Mesendoderm (in vitro differentiated cells): ENCODE results near the gene TNNI2. TPM values are rescaled to one million over a fixed set of nuclear protein-coding genes. Genes with fewer than 3 reads are reported as not detected.

ENCODE experiments used
- DNase-seq: peaks from one replicate; pipeline ENCODE4 v3.0.0; 2013
- H2AK5ac ChIP-seq: 2 replicates; pipeline ENCODE4 v1.6.1; 2013; ENCODE audit warnings: low read length, inconsistent platforms
- H2BK120ac ChIP-seq: 2 replicates; pipeline ENCODE4 v1.6.1; 2013; ENCODE audit warnings: low read depth, mild to moderate bottlenecking, low read length, moderate library complexity, mixed read lengths
- H2BK15ac ChIP-seq: replicated peaks from 2 replicates; pipeline ENCODE4 v1.6.1; 2013; ENCODE audit warnings: low read depth, mild to moderate bottlenecking, moderate library complexity
- H2BK5ac ChIP-seq: 2 replicates; pipeline ENCODE4 v1.6.1; 2013; ENCODE audit warnings: low read length, inconsistent platforms
- H3K18ac ChIP-seq: 2 replicates; pipeline ENCODE4 v1.6.1; 2013; ENCODE audit warnings: mild to moderate bottlenecking, low read length, mixed read lengths
- H3K23ac ChIP-seq: one replicate; pipeline ENCODE4 v1.6.1; 2013; ENCODE audit warnings: low read length
- H3K27ac ChIP-seq: 2 replicates; pipeline ENCODE4 v1.5.1; 2013; ENCODE audit warnings: low read depth, mild to moderate bottlenecking, inconsistent platforms, low read length, moderate library complexity
- H3K27me3 ChIP-seq: 2 replicates; pipeline ENCODE4 v1.6.1; 2013; ENCODE audit warnings: low read length, control low read depth, mild to moderate bottlenecking, inconsistent platforms; ENCODE audit not compliant: insufficient read depth, poor library complexity
- H3K36me3 ChIP-seq: 2 replicates; pipeline ENCODE4 v1.6.1; 2013; ENCODE audit warnings: low read length, inconsistent platforms; ENCODE audit not compliant: control insufficient read depth, insufficient read depth
- H3K4ac ChIP-seq: one replicate; pipeline ENCODE4 v1.6.1; 2013; ENCODE audit warnings: low read depth, mild to moderate bottlenecking, low read length, moderate library complexity
- H3K4me1 ChIP-seq: 2 replicates; pipeline ENCODE4 v1.6.1; 2013; ENCODE audit warnings: low read depth, low read length, inconsistent platforms; ENCODE audit not compliant: control insufficient read depth
- H3K4me2 ChIP-seq: 2 replicates; pipeline ENCODE4 v1.6.1; 2013; ENCODE audit warnings: low read length
- H3K4me3 ChIP-seq: 2 replicates; pipeline ENCODE4 v1.5.1; 2013; ENCODE audit warnings: mild to moderate bottlenecking, low read length
- H3K56ac ChIP-seq: one replicate; pipeline ENCODE4 v1.6.1; 2013; ENCODE audit warnings: low read length
- H3K79me1 ChIP-seq: 2 replicates; pipeline ENCODE4 v1.6.1; 2013; ENCODE audit warnings: low read length, inconsistent platforms
- H3K79me2 ChIP-seq: 2 replicates; pipeline ENCODE4 v1.6.1; 2013; ENCODE audit warnings: mild to moderate bottlenecking, low read length; ENCODE audit not compliant: control insufficient read depth, insufficient read depth
- H3K9ac ChIP-seq: 2 replicates; pipeline ENCODE4 v1.6.1; 2013; ENCODE audit warnings: low read length, inconsistent platforms
- H4K5ac ChIP-seq: one replicate; pipeline ENCODE4 v1.6.1; 2013; ENCODE audit warnings: low read length
- H4K8ac ChIP-seq: one replicate; pipeline ENCODE4 v1.6.1; 2013; ENCODE audit warnings: low read depth, mild to moderate bottlenecking, control low read depth, low read length, moderate library complexity
- WGBS: extraction: QIAGEN DNeasy Blood & Tissue Kit; methylation state at CpG from one replicate; pipeline ENCODE4 v1.1.7; 2013; ENCODE audit warnings: low lambda C conversion rate, missing lambda C conversion rate; ENCODE audit not compliant: insufficient coverage; ENCODE audit errors: extremely low coverage; 5-methylcytosine and 5-hydroxymethylcytosine counted together
- polyA plus RNA-seq, 2 experiments: library from polyadenylated mRNA; stranded (reverse); fragments of 200-250 nt; gene quantifications; one replicate each; pipeline ENCODE4 v1.2.3, GENCODE V29; 2013

Gene TNNI2
- not detected for polyA plus RNA-seq (2013, experiment 1 of 2)
- polyA plus RNA-seq (2013, experiment 2 of 2): not detected

DNA sequence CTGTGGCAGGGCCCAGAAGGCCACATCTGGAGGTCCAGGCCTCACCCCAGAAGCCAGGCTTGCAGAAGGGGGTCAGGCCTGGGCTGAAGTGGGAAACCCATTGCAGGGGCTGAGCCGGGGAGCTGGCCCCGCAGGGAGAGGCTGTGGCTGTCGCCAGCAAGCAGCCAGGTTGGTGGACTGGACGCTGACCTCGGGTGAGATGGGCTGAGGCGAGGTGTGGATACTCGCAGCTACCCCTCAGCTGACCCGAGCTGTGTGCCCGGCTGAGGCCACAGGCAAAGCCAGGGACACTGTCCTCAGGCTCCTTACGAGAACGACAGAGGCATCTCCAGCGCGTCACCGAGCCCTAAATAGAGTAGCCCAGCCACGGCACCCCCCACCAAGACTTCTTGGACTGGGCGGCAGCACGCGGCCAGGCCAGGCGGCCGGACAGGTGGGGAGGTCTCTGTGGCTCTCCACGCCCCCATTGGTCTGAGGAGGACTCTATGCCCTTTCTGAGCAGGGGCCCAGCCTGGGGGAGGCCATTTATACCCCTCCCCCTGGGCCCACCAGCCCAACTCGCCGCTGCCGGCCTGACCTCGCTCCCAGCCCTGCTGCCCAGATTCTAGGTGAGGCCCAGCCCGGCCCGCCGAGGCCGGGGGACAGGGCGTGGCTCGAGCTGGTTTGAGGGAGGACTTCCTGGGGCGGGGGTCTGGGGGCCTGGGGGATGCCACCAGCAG, at the start of gene TNNI2:
Gene TNNI2 (plus strand): TSS at position 556 of the 719 bp plus-strand sequence. CDS start 716 bp downstream, outside the sequence.
- no peak within 1 kb of the TSS for H2BK120ac ChIP-seq
- no peak within 1 kb of the TSS for H2BK15ac ChIP-seq
- no peak within 1 kb of the TSS for H3K4me2 ChIP-seq
- no peaks in the 10 kb centered on the region for H3K36me3 ChIP-seq
- WGBS: no CpG with 5 or more reads among the region's 32 CpGs
- no peaks in the 10 kb centered on the region for H3K27me3 ChIP-seq
- no peaks in the 10 kb centered on the region for H3K79me1 ChIP-seq
- H4K5ac ChIP-seq: no peak within 1 kb of the TSS
- no peak within 1 kb of the TSS for H3K27ac ChIP-seq
- H2AK5ac ChIP-seq: no peak within 1 kb of the TSS
- no peak within 1 kb of the TSS for H3K9ac ChIP-seq
- peak within 1 kb of the TSS; percentile 15 for H3K56ac ChIP-seq
- no peak within 1 kb of the TSS for H3K18ac ChIP-seq
- H3K4ac ChIP-seq: no peak within 1 kb of the TSS
- DNase-seq: no peak
- H2BK5ac ChIP-seq: no peak within 1 kb of the TSS
- no peak within 1 kb of the TSS for H3K4me3 ChIP-seq
- H3K23ac ChIP-seq: no peak within 1 kb of the TSS
- H3K4me1 ChIP-seq: no peaks in the 10 kb centered on the region
- no peak within 1 kb of the TSS for H4K8ac ChIP-seq
- H3K79me2 ChIP-seq: no peaks in the 10 kb centered on the region

DNA sequence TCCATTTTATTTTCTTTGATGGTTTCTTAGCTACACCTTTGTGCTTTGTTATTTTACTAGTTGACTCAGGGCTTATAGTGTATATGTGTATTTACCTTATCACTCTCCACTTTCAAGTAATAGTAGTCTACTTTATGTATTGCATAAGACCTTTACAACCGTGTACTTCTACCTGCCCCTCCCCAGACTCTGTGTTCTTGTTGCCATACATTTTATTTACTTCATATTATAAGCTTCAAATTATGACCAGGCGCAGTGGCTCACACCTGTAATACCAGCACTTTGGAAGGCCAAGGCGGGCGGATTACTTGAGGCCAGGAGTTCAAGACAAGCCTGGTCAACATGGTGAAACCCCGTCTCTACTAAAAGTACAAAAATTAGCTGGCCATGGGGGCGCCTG, 46.9 kb upstream of the TNNI2 start:
- Histone ChIP-seq H3K27me3 (no peaks in the 10 kb centered on the region), H3K79me2 (no peaks in the 10 kb centered on the region), H2AK5ac (no peak overlapping the region), H3K9ac (no peak overlapping the region), H3K4ac (no peak overlapping the region), H3K23ac (no peak overlapping the region), H3K4me2 (no peak overlapping the region), H2BK120ac (no peak overlapping the region), H2BK15ac (no peak overlapping the region), H2BK5ac (no peak overlapping the region), H3K36me3 (no peaks in the 10 kb centered on the region), H4K8ac (no peak overlapping the region), H3K18ac (no peak overlapping the region), H3K27ac (no peak overlapping the region), H4K5ac (no peak overlapping the region), H3K4me3 (no peak overlapping the region), H3K79me1 (no peaks in the 10 kb centered on the region), H3K56ac (no peak overlapping the region), H3K4me1 (no peaks in the 10 kb centered on the region)
- no peak for DNase-seq
- WGBS: no CpG with 5 or more reads among the region's 6 CpGs

DNA sequence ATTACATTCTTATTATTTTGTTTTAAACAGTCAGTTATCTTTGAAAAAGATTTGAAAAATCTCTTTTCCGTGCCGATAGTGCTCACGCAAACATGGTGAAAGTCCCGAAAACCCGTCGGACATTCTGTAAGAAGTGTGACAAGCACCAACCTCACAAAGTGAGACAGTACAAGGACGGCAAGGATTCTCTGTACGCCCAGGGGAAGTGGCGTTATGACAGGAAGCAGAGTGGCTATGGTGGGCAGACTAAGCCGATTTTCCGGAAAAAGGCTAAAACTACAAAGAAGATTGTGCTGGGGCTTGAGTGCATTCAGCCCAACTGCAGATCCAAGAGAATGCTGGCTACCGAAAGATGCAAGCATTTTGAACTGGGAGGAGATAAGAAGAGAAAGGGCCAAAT, 46.3 kb upstream of the TNNI2 start:
- H3K4me2 ChIP-seq: no peak overlapping the region
- H4K5ac ChIP-seq: no peak overlapping the region
- no peak overlapping the region for H2AK5ac ChIP-seq
- H3K4ac ChIP-seq: no peak overlapping the region
- no peak for DNase-seq
- H3K9ac ChIP-seq: no peak overlapping the region
- H3K79me1 ChIP-seq: no peaks in the 10 kb centered on the region
- WGBS: no CpG with 5 or more reads among the region's 12 CpGs
- no peaks in the 10 kb centered on the region for H3K36me3 ChIP-seq
- no peak overlapping the region for H3K56ac ChIP-seq
- no peaks in the 10 kb centered on the region for H3K4me1 ChIP-seq
- no peak overlapping the region for H3K18ac ChIP-seq
- H3K23ac ChIP-seq: no peak overlapping the region
- no peaks in the 10 kb centered on the region for H3K27me3 ChIP-seq
- H2BK120ac ChIP-seq: no peak overlapping the region
- no peak overlapping the region for H4K8ac ChIP-seq
- no peak overlapping the region for H2BK15ac ChIP-seq
- H2BK5ac ChIP-seq: no peak overlapping the region
- H3K4me3 ChIP-seq: no peak overlapping the region
- no peaks in the 10 kb centered on the region for H3K79me2 ChIP-seq
- H3K27ac ChIP-seq: no peak overlapping the region

DNA sequence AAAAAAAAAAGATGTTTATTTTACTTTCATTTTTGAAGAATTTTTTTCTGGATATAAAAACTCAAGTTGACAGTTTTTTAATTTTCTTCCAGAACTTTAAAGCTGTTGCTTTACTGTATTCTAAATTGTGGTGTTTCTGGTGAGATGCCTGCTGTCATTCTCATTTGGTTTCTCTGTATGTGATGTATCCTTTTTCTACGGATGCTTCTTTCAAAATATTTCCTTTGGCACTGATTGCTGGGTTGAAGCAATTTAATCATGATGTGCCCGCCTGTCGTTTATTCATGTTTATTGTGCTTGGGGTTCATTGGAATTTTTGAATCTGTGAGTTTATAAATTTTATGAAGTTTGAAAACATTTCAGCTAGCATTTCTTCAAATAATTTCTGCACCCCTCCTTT, 45.7 kb upstream of the TNNI2 start:
- Histone ChIP-seq H4K8ac (no peak overlapping the region), H2BK120ac (no peak overlapping the region), H3K56ac (no peak overlapping the region), H3K18ac (no peak overlapping the region), H3K4me1 (no peaks in the 10 kb centered on the region), H3K27me3 (no peaks in the 10 kb centered on the region), H3K9ac (no peak overlapping the region), H3K79me2 (no peaks in the 10 kb centered on the region), H3K27ac (no peak overlapping the region), H3K4me3 (no peak overlapping the region), H2BK5ac (no peak overlapping the region), H2BK15ac (no peak overlapping the region), H2AK5ac (no peak overlapping the region), H4K5ac (no peak overlapping the region), H3K4ac (no peak overlapping the region), H3K23ac (no peak overlapping the region), H3K4me2 (no peak overlapping the region), H3K79me1 (no peaks in the 10 kb centered on the region), H3K36me3 (no peaks in the 10 kb centered on the region)
- no CpG with 5 or more reads among the region's 3 CpGs for WGBS
- DNase-seq: no peak

DNA sequence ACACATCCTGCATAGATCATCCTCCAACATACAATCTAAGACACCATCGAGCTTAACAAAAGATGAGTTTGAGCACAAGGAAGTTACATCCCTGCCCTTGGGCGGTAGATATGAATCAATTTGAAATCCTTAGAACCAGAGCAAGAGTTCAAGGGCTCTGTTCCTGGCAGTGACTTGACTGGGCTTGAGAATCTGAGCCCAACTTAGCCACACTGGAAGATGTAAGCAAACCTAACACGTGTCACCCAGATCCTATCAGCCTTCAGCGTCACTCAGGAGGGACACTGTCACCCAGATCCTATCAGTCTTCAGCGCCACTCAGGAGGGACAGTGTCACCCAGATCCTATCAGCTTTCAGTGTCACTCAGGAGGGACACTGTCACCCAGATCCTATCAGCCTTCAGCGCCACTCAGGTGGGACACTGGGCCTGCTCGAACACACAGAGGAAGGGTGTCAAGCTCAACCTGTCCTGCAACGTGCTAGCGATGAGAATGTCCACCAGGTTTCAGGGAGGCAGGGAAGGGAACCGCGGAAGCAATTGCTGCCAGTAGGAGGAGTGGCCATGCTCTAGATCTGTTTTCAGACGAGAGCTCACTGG, 42.3 kb upstream of the TNNI2 start:
- H3K79me2 ChIP-seq: no peaks in the 10 kb centered on the region
- H2BK120ac ChIP-seq: no peak overlapping the region
- H3K4me1 ChIP-seq: no peaks in the 10 kb centered on the region
- H3K56ac ChIP-seq: no peak overlapping the region
- no peak overlapping the region for H3K4me2 ChIP-seq
- no peak overlapping the region for H4K8ac ChIP-seq
- H3K4me3 ChIP-seq: no peak overlapping the region
- H3K27me3 ChIP-seq: no peaks in the 10 kb centered on the region
- no peak overlapping the region for H2AK5ac ChIP-seq
- H3K18ac ChIP-seq: no peak overlapping the region
- no peaks in the 10 kb centered on the region for H3K36me3 ChIP-seq
- WGBS: no CpG with 5 or more reads among the region's 12 CpGs
- H3K27ac ChIP-seq: no peak overlapping the region
- H3K9ac ChIP-seq: no peak overlapping the region
- H3K23ac ChIP-seq: no peak overlapping the region
- H3K4ac ChIP-seq: no peak overlapping the region
- no peak overlapping the region for H4K5ac ChIP-seq
- DNase-seq: peak; percentile 39
- no peak overlapping the region for H2BK5ac ChIP-seq
- no peak overlapping the region for H2BK15ac ChIP-seq
- no peaks in the 10 kb centered on the region for H3K79me1 ChIP-seq
